Neural cell (in vitro differentiated cells): ENCODE results near the gene MXI1.

ENCODE experiments used
- CTCF ChIP-seq: fragments of 450-650 bp; IDR thresholded peaks from 2 replicates; pipeline ENCODE4 v1.5.1; 2014; ENCODE audit warnings: antibody characterized with exemption, mild to moderate bottlenecking, moderate library complexity; ENCODE audit not compliant: poor library complexity, severe bottlenecking
- EZH2 ChIP-seq: fragments of 200-600, 300-800 bp; shearing (Covaris generic), sonication (generic); IDR thresholded peaks from 2 replicates; pipeline ENCODE4 v1.6.1; 2014; ENCODE audit warnings: antibody characterized with exemption, low read length, borderline replicate concordance, mild to moderate bottlenecking; ENCODE audit not compliant: insufficient read depth, poor library complexity, severe bottlenecking
- RAD21 ChIP-seq: fragments of 450-650 bp; conservative IDR thresholded peaks from 2 replicates; pipeline ENCODE4 v1.6.1; 2014; ENCODE audit warnings: antibody characterized with exemption, mild to moderate bottlenecking, moderate library complexity
- TAF1 ChIP-seq: IDR thresholded peaks from 2 replicates; pipeline ENCODE4 v1.6.1; 2012; ENCODE audit warnings: low read depth
- TF ChIP-seq, protein P1 (sequence below): IDR thresholded peaks from 2 replicates; pipeline ENCODE4 v1.6.1; 2012; ENCODE audit warnings: borderline replicate concordance

- TF ChIP-seq CTCF (no peak), TAF1 (no peak), RAD21 (no peak), EZH2 (no peak)
- TF ChIP-seq, protein P1, sequence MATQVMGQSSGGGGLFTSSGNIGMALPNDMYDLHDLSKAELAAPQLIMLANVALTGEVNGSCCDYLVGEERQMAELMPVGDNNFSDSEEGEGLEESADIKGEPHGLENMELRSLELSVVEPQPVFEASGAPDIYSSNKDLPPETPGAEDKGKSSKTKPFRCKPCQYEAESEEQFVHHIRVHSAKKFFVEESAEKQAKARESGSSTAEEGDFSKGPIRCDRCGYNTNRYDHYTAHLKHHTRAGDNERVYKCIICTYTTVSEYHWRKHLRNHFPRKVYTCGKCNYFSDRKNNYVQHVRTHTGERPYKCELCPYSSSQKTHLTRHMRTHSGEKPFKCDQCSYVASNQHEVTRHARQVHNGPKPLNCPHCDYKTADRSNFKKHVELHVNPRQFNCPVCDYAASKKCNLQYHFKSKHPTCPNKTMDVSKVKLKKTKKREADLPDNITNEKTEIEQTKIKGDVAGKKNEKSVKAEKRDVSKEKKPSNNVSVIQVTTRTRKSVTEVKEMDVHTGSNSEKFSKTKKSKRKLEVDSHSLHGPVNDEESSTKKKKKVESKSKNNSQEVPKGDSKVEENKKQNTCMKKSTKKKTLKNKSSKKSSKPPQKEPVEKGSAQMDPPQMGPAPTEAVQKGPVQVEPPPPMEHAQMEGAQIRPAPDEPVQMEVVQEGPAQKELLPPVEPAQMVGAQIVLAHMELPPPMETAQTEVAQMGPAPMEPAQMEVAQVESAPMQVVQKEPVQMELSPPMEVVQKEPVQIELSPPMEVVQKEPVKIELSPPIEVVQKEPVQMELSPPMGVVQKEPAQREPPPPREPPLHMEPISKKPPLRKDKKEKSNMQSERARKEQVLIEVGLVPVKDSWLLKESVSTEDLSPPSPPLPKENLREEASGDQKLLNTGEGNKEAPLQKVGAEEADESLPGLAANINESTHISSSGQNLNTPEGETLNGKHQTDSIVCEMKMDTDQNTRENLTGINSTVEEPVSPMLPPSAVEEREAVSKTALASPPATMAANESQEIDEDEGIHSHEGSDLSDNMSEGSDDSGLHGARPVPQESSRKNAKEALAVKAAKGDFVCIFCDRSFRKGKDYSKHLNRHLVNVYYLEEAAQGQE = no peak
Observed at GRCh38 chr10:110275128-110275729, 67.8 kb downstream of the MXI1 start.
